Upper lobe of left lung (tissue), 6 donors: Measurements from ENCODE around the gene ZNF747. TPM values are rescaled to one million over a fixed set of nuclear protein-coding genes. Genes with fewer than 3 reads are reported as not detected.

Source experiments
- ATAC-seq, 2 donors: fragments of 200-7000 bp; cut with Tn5 transposase; one replicate each; pipeline ENCODE4 v1.9.1; 2022; ENCODE audit warnings: mild to moderate bottlenecking in 2 of 2, moderate library complexity in 2 of 2; ENCODE audit not compliant: low FRiP score in 2 of 2
- DNase-seq, 2 donors: peaks; one replicate each; pipeline ENCODE4 v3.0.0-alpha.2; 2019 to 2020
- H3K27ac ChIP-seq, 4 donors: fragments of 200-600 bp; sonication (generic); one replicate each; pipeline ENCODE4 v1.5.1; 2016 to 2019
- H3K27me3 ChIP-seq, 4 donors: fragments of 200-600 bp; sonication (generic); one replicate each; pipeline ENCODE4 v1.5.1; 2017 to 2019
- H3K36me3 ChIP-seq, 4 donors: fragments of 200-600 bp; sonication (generic); one replicate each; pipeline ENCODE4 v1.5.1; 2016 to 2019
- H3K4me1 ChIP-seq, 4 donors: fragments of 200-600 bp; sonication (generic); one replicate each; pipeline ENCODE4 v1.5.1; 2018 to 2019
- H3K4me3 ChIP-seq, 4 donors: fragments of 200-600 bp; sonication (generic); one replicate each; pipeline ENCODE4 v1.5.1; 2017 to 2019; ENCODE audit warnings: mild to moderate bottlenecking in 2 of 4, moderate library complexity in 1 of 4
- H3K9me3 ChIP-seq, 4 donors: fragments of 200-600 bp; sonication (generic); one replicate each; pipeline ENCODE4 v1.5.1; 2018 to 2019
- CTCF ChIP-seq, 6 experiments: fragments of 450-650 bp in 4 of 6; fragments of 200-600 bp in 2 of 6; sonication (generic) in 2 of 6; IDR thresholded peaks; one replicate each; pipeline ENCODE4 v1.5.1; 2016 to 2019; ENCODE audit warnings: antibody characterized with exemption in 6 of 6
- EP300 ChIP-seq, 4 donors: sonication (generic); formaldehyde crosslinking; IDR thresholded peaks; one replicate each; pipeline ENCODE4 v1.5.1; 2017; ENCODE audit warnings: antibody characterized with exemption in 4 of 4, control low read depth in 2 of 4
- POLR2A ChIP-seq, 4 donors: fragments of 450-650 bp; IDR thresholded peaks; one replicate each; pipeline ENCODE4 v1.5.1; 2016 to 2017; ENCODE audit warnings: antibody characterized with exemption in 4 of 4, mild to moderate bottlenecking in 2 of 4
- POLR2AphosphoS5 ChIP-seq, 2 donors: sonication (generic); formaldehyde crosslinking; IDR thresholded peaks; one replicate each; pipeline ENCODE4 v1.5.1; 2017; ENCODE audit warnings: antibody characterized with exemption in 2 of 2
- WGBS, 2 donors: methylation state at CpG; one replicate each; pipeline ENCODE4 v1.1.5; 2017 to 2018; 5-methylcytosine and 5-hydroxymethylcytosine counted together
- total RNA-seq, 6 donors: library from RNA; depleted of rRNA in 4 of 6; stranded (reverse); fragments of >200 nt in 4 of 6; gene quantifications; one replicate each; pipeline versions ENCODE4 v1.1.0 to v1.2.1, GENCODE V29; 2016 to 2021
- donor health status: DM: no; HTN: no; CAD: no; lungs with moderate emphysema.
- donor health status: DM: no; HTN: yes; CAD: no; lungs with severe emphysema.

Gene ZNF747
- total RNA-seq: 10 to 100 TPM; 11.0 to 15.5 (median 11.5) TPM

- peak within 1 kb of the TSS; percentile 92 to 98 (median 95) for H3K27ac ChIP-seq
- peak; percentile 83 to 91 for TF ChIP-seq POLR2AphosphoS5 (IDR thresholded peaks at IDR 0.05)
- TF ChIP-seq POLR2A (IDR thresholded peaks at IDR 0.05): peak in 2 of 4 donors; percentile 52 to 78
- no peak for TF ChIP-seq CTCF (IDR thresholded peaks at IDR 0.05)
- peak in 1 of 4 donors; percentile 38 for TF ChIP-seq EP300 (IDR thresholded peaks at IDR 0.05)
- DNase-seq: peak; percentile 93 to 96
- no peaks in the 10 kb centered on the region for H3K27me3 ChIP-seq
- no peaks in the 10 kb centered on the region for H3K9me3 ChIP-seq
- 0 to 1% methylated on average over 13 to 45 of the region's 70 CpGs for WGBS, 2 donors
- peak within 1 kb of the TSS; percentile 38 to 83 (median 76) for H3K4me3 ChIP-seq
- peak; percentile 95 to 97 for ATAC-seq
- H3K36me3 ChIP-seq: peaks cover 0 to 28% (median 14%) of the 10 kb centered on the region in 4 donors
- H3K4me1 ChIP-seq: peaks cover 15 to 42% (median 24%) of the 10 kb centered on the region in 4 donors
These were observed at the start of gene ZNF747 for GRCh38 chr16:30534368-30535105. Gene ZNF747 (minus strand): TSS chr16:30534858. CDS start chr16:30534679, 179 bp downstream.

- no peak for ATAC-seq
- 94 to 98% methylated on average over 28 to 48 of the region's 48 CpGs for WGBS, 2 donors
- H3K36me3 ChIP-seq: peaks cover 0 to 40% (median 24%) of the 10 kb centered on the region in 4 donors
These were observed 48.1 kb upstream of the ZNF747 start for GRCh38 chr16:30582611-30583340.

GRCh38 chr16:30581457-30581856, 46.8 kb upstream of the ZNF747 start:
- TF ChIP-seq POLR2AphosphoS5 (IDR thresholded peaks at IDR 0.05): no peak
- no peak for TF ChIP-seq CTCF (IDR thresholded peaks at IDR 0.05)
- no peak for TF ChIP-seq POLR2A (IDR thresholded peaks at IDR 0.05)
- no peak for TF ChIP-seq EP300 (IDR thresholded peaks at IDR 0.05)
- no peak for ATAC-seq

More at GRCh38 chr16:30582611-30583340, 48.1 kb upstream of the ZNF747 start:
- TF ChIP-seq POLR2A (IDR thresholded peaks at IDR 0.05) (no peak), EP300 (IDR thresholded peaks at IDR 0.05) (no peak), POLR2AphosphoS5 (IDR thresholded peaks at IDR 0.05) (no peak), CTCF (IDR thresholded peaks at IDR 0.05) (no peak)
- Histone ChIP-seq H3K4me3 (no peak overlapping the region), H3K9me3 (no peaks in the 10 kb centered on the region), H3K4me1 (peaks cover 12 to 24% (median 15%) of the 10 kb centered on the region in 4 donors), H3K27ac (no peak overlapping the region), H3K27me3 (no peaks in the 10 kb centered on the region)
- peak in 1 of 2 donors; percentile 77 for DNase-seq

GRCh38 chr16:30574678-30575077, 40.0 kb upstream of the ZNF747 start:
- Histone ChIP-seq H3K9me3 (no peaks in the 10 kb centered on the region), H3K27me3 (no peaks in the 10 kb centered on the region), H3K4me3 (no peak overlapping the region), H3K36me3 (peaks cover 0 to 16% (median 6%) of the 10 kb centered on the region in 4 donors), H3K27ac (no peak overlapping the region), H3K4me1 (peaks cover 17 to 22% (median 19%) of the 10 kb centered on the region in 4 donors)
- TF ChIP-seq CTCF (IDR thresholded peaks at IDR 0.05) (no peak), EP300 (IDR thresholded peaks at IDR 0.05) (no peak), POLR2AphosphoS5 (IDR thresholded peaks at IDR 0.05) (no peak), POLR2A (IDR thresholded peaks at IDR 0.05) (no peak)
- 83 to 91% methylated on average over 1 of the region's 1 CpG for WGBS, 2 donors
- DNase-seq (no peak), ATAC-seq (no peak)

More at GRCh38 chr16:30581457-30581856, 46.8 kb upstream of the ZNF747 start:
- DNase-seq: no peak
- Histone ChIP-seq H3K36me3 (peaks cover 0 to 40% (median 26%) of the 10 kb centered on the region in 4 donors), H3K4me3 (no peak overlapping the region), H3K27ac (no peak overlapping the region), H3K27me3 (no peaks in the 10 kb centered on the region), H3K4me1 (peaks cover 12 to 19% (median 15%) of the 10 kb centered on the region in 4 donors), H3K9me3 (no peaks in the 10 kb centered on the region)
- 89% methylated on average over 7 of the region's 7 CpGs for WGBS, 2 donors
